GM23338 (cell line): Measurements from ENCODE around the gene FGD3. TPM values are rescaled to one million over a fixed set of nuclear protein-coding genes. Genes with fewer than 3 reads are reported as not detected.
A peak's percentile ranks its signal among the peaks of the same experiment; 100 is the strongest.

Source experiments
- ATAC-seq: fragments of 200-7000 bp; cut with Tn5 transposase; 3 replicates; pipeline ENCODE4 v1.9.1; 2020
- DNase-seq: peaks from one replicate; pipeline ENCODE4 v3.0.0-alpha.2; 2015; ENCODE audit warnings: low spot score
- H2AFZ ChIP-seq: fragments of 200-600 bp; sonication (generic); 2 replicates; pipeline ENCODE4 v1.8.0; 2016; ENCODE audit warnings: antibody characterized with exemption, mild to moderate bottlenecking, moderate library complexity
- H3F3A ChIP-seq: fragments of 200-600 bp; sonication (generic); replicated peaks from 2 replicates; pipeline ENCODE4 v1.8.0; 2017; ENCODE audit warnings: antibody characterized with exemption, mixed run types, low read depth
- H3K27ac ChIP-seq: fragments of 200-600 bp; sonication (generic); 2 replicates; pipeline ENCODE4 v1.6.1; 2016; ENCODE audit warnings: low read depth
- H3K27me3 ChIP-seq: fragments of 200-600 bp; sonication (generic); 2 replicates; pipeline ENCODE4 v1.8.0; 2016; ENCODE audit warnings: mild to moderate bottlenecking, mixed run types, moderate library complexity; ENCODE audit not compliant: insufficient read depth
- H3K36me3 ChIP-seq: fragments of 200-600 bp; sonication (generic); 2 replicates; pipeline ENCODE4 v1.8.0; 2016; ENCODE audit warnings: mild to moderate bottlenecking; ENCODE audit not compliant: insufficient read depth
- H3K4me1 ChIP-seq: fragments of 200-600 bp; sonication (generic); 2 replicates; pipeline ENCODE4 v1.8.0; 2016; ENCODE audit warnings: mild to moderate bottlenecking, moderate library complexity; ENCODE audit not compliant: insufficient read depth
- H3K4me2 ChIP-seq: fragments of 200-600 bp; sonication (generic); 2 replicates; pipeline ENCODE4 v1.7.1; 2017; ENCODE audit warnings: mixed run types
- H3K4me3 ChIP-seq: fragments of 200-600 bp; sonication (generic); 2 replicates; pipeline ENCODE4 v1.6.1; 2016; ENCODE audit warnings: mixed run types
- H3K79me2 ChIP-seq: fragments of 200-600 bp; sonication (generic); replicated peaks from 2 replicates; pipeline ENCODE4 v1.8.0; 2017; ENCODE audit warnings: mild to moderate bottlenecking; ENCODE audit not compliant: insufficient read depth
- H3K9me2 ChIP-seq: fragments of 200-600 bp; sonication (generic); 2 replicates; pipeline ENCODE4 v1.8.0; 2017; ENCODE audit not compliant: insufficient read depth
- H4K20me1 ChIP-seq: fragments of 200-600 bp; sonication (generic); replicated peaks from 2 replicates; pipeline ENCODE4 v1.8.0; 2017; ENCODE audit warnings: mild to moderate bottlenecking; ENCODE audit not compliant: insufficient read depth
- H3K27ac Mint-ChIP-seq: 2 replicates; pipeline ENCODE4 v1.8.0; 2020; ENCODE audit warnings: inconsistent platforms, mild to moderate bottlenecking, moderate library complexity, mixed read lengths
- H3K27me3 Mint-ChIP-seq: 3 replicates; pipeline ENCODE4 v1.8.0; 2022; ENCODE audit warnings: low read depth, mild to moderate bottlenecking, moderate library complexity, mixed read lengths, inconsistent platforms; ENCODE audit not compliant: insufficient read depth, poor library complexity
- H3K36me3 Mint-ChIP-seq: 3 replicates; pipeline ENCODE4 v1.8.0; 2021; ENCODE audit warnings: low read depth, mild to moderate bottlenecking, inconsistent platforms, moderate library complexity, mixed read lengths
- H3K4me1 Mint-ChIP-seq: 3 replicates; pipeline ENCODE4 v1.8.0; 2020; ENCODE audit warnings: mild to moderate bottlenecking, inconsistent platforms, mixed read lengths
- H3K4me3 Mint-ChIP-seq: 3 replicates; pipeline ENCODE4 v1.8.0; 2021; ENCODE audit warnings: moderate library complexity, mild to moderate bottlenecking, inconsistent platforms, mixed read lengths
- H3K9me3 Mint-ChIP-seq: 3 replicates; pipeline ENCODE4 v1.8.0; 2020; ENCODE audit warnings: moderate library complexity, mild to moderate bottlenecking, inconsistent platforms, mixed read lengths
- CREB1 ChIP-seq: fragments of 250-450 bp; sonication (Bioruptor Pico); IDR thresholded peaks from 2 replicates; pipeline ENCODE4 v1.5.0; 2020; ENCODE audit warnings: low read depth, mild to moderate bottlenecking, moderate library complexity
- EZH2 ChIP-seq: fragments of 200-600 bp; sonication (generic); IDR thresholded peaks from one replicate; pipeline ENCODE4 v1.8.0; 2017; ENCODE audit warnings: antibody characterized with exemption, mild to moderate bottlenecking, low read depth; ENCODE audit not compliant: unreplicated experiment
- EZH2phosphoT487 ChIP-seq: fragments of 200-600 bp; sonication (generic); IDR thresholded peaks from one replicate; pipeline ENCODE4 v1.8.1; 2018; ENCODE audit warnings: antibody characterized with exemption; ENCODE audit not compliant: unreplicated experiment
- NANOG ChIP-seq: IDR thresholded peaks from 2 replicates; pipeline ENCODE4 v1.6.1; 2016; ENCODE audit warnings: antibody characterized with exemption, borderline replicate concordance
- POLR2AphosphoS5 ChIP-seq: IDR thresholded peaks from 2 replicates; pipeline ENCODE4 v1.6.1; 2016; ENCODE audit warnings: antibody characterized with exemption, low read depth
- STAT1 ChIP-seq: IDR thresholded peaks from one replicate; pipeline ENCODE4 v1.6.1; 2016; ENCODE audit warnings: antibody characterized with exemption; ENCODE audit not compliant: unreplicated experiment
- ZNF331 ChIP-seq: fragments of 250-450 bp; sonication (Bioruptor Pico); IDR thresholded peaks from 2 replicates; pipeline ENCODE4 v1.5.0; 2020; ENCODE audit warnings: low read depth, mild to moderate bottlenecking, moderate library complexity
- polyA plus RNA-seq: library from polyadenylated mRNA; unstranded; fragments of >200 nt; fragmentation: Nextera tagmentation; extraction: Ambion mirVana; gene quantifications from 2 replicates; pipeline ENCODE4 v1.2.1, GENCODE V29; 2016
- total RNA-seq: library from RNA; depleted of rRNA; stranded (reverse); fragments of >200 nt; shearing (Covaris generic); gene quantifications from 2 replicates; pipeline ENCODE4 v1.2.3, GENCODE V29; 2014
- TF ChIP-seq, protein P1 (sequence below): IDR thresholded peaks from one replicate; pipeline ENCODE4 v1.6.1; 2018; ENCODE audit warnings: antibody characterized with exemption; ENCODE audit not compliant: unreplicated experiment
- TF ChIP-seq, protein P2 (sequence below), 2 experiments: fragments of 200-600 bp in 1 of 2; sonication (generic) in 1 of 2; conservative IDR thresholded peaks; 2 replicates each; pipeline versions ENCODE4 v1.5.1 to v1.6.1; 2016 to 2017; ENCODE audit warnings: antibody characterized with exemption in 2 of 2, low read depth in 2 of 2, mild to moderate bottlenecking in 2 of 2, moderate library complexity in 1 of 2

FGD3 gene
- total and polyA plus RNA-seq, 2 experiments from 2014 or later = 0.95 to 1.7 TPM

DNA sequence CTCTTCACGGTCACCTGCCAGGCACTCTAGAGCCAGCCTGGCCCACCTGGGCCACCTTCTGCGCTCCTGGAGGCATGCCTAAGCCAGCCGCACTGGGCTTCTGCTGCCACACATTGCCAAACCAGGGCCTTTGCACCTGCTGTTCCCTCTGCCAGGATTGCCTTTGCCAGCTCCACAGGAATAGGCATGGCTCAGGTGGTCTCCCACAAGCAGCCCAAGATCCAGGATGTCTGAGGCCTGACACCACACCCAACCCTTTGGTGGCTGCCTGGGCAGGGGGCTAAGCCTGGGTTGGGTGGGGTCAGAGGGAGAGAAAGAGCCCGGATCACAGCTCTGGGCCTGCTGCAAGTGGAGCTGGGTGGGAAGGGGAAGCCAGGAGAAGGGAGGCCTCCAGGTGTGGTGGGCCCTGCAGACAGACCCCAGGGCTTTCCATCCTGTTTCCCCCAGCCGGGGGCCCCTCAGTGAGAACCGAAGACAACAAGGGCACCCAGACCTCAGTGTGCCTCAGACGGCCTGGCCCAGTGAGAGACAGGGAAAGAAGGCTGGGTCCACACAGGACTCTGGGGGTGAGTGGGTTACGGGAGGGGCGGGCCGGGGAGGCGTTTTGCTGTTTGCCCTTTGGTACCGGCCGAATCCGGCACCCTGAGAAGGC, 110.5 kb downstream of the FGD3 start:
- ATAC-seq (no peak), DNase-seq (no peak)
- H3K9me2 ChIP-seq = no peaks in the 10 kb centered on the region
- Mint-ChIP-seq H3K36me3 (no peaks in the 10 kb centered on the region), H3K27me3 (peaks cover 15% of the 10 kb centered on the region), H3K27ac (no peak overlapping the region), H3K9me3 (no peaks in the 10 kb centered on the region), H3K4me3 (peak overlapping the region; percentile 59; the same call in 2 of the 3 replicates), H3K4me1 (peaks cover 43% of the 10 kb centered on the region)
- no peaks in the 10 kb centered on the region for H4K20me1 ChIP-seq
- H3K4me3 ChIP-seq = peak overlapping the region; percentile 63; the same call in 1 of the 2 replicates
- peaks cover 35% of the 10 kb centered on the region for H3K4me1 ChIP-seq
- 0 out of 2 replicates have a peak, but pooled peaks cover 5% of the 10 kb centered on the region for H3F3A ChIP-seq
- no peaks in the 10 kb centered on the region for H3K79me2 ChIP-seq
- H3K4me2 ChIP-seq = peak overlapping the region; percentile 75
- TF ChIP-seq STAT1 (no peak), ZNF331 (CRISPR knock-in tag) (no peak), EZH2phosphoT487 (no peak), EZH2 (no peak), CREB1 (no peak), POLR2AphosphoS5 (no peak), NANOG (no peak)
- TF ChIP-seq, protein P1, sequence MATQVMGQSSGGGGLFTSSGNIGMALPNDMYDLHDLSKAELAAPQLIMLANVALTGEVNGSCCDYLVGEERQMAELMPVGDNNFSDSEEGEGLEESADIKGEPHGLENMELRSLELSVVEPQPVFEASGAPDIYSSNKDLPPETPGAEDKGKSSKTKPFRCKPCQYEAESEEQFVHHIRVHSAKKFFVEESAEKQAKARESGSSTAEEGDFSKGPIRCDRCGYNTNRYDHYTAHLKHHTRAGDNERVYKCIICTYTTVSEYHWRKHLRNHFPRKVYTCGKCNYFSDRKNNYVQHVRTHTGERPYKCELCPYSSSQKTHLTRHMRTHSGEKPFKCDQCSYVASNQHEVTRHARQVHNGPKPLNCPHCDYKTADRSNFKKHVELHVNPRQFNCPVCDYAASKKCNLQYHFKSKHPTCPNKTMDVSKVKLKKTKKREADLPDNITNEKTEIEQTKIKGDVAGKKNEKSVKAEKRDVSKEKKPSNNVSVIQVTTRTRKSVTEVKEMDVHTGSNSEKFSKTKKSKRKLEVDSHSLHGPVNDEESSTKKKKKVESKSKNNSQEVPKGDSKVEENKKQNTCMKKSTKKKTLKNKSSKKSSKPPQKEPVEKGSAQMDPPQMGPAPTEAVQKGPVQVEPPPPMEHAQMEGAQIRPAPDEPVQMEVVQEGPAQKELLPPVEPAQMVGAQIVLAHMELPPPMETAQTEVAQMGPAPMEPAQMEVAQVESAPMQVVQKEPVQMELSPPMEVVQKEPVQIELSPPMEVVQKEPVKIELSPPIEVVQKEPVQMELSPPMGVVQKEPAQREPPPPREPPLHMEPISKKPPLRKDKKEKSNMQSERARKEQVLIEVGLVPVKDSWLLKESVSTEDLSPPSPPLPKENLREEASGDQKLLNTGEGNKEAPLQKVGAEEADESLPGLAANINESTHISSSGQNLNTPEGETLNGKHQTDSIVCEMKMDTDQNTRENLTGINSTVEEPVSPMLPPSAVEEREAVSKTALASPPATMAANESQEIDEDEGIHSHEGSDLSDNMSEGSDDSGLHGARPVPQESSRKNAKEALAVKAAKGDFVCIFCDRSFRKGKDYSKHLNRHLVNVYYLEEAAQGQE = no peak
- TF ChIP-seq, protein P2, sequence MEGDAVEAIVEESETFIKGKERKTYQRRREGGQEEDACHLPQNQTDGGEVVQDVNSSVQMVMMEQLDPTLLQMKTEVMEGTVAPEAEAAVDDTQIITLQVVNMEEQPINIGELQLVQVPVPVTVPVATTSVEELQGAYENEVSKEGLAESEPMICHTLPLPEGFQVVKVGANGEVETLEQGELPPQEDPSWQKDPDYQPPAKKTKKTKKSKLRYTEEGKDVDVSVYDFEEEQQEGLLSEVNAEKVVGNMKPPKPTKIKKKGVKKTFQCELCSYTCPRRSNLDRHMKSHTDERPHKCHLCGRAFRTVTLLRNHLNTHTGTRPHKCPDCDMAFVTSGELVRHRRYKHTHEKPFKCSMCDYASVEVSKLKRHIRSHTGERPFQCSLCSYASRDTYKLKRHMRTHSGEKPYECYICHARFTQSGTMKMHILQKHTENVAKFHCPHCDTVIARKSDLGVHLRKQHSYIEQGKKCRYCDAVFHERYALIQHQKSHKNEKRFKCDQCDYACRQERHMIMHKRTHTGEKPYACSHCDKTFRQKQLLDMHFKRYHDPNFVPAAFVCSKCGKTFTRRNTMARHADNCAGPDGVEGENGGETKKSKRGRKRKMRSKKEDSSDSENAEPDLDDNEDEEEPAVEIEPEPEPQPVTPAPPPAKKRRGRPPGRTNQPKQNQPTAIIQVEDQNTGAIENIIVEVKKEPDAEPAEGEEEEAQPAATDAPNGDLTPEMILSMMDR (conservative IDR thresholded peaks at IDR 0.05; ENCODE audit: low read depth in 2 of 2) = no peak
- H3K27me3 ChIP-seq = peaks cover 4% of the 10 kb centered on the region
- H3K27ac ChIP-seq = no peak overlapping the region
- no peaks in the 10 kb centered on the region for H3K36me3 ChIP-seq
- H2AFZ ChIP-seq = peak overlapping the region; percentile 93
